ENCODE measurements around the gene EEF1AKMT4.

The EEF1AKMT4 gene

DNA sequence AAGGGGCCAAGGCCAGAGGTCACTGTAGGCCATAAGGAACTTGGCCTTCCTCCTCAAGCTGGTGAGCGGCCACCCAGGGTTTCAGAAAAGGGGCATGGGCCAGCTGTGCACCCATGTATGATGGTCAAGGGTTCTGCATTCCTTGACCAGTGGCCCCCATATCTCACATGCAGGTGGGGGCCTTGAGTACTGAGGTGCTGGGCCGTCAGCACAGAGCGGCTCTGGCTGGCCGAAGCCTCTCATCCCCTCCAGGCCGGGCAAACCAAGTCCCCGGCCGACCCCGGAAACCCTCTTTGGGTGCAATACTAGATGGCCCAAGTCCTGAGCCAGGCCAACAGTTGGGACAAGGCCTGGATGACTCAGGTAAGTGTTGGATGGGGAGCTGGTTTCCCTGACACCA, 10.3 kb upstream of the EEF1AKMT4 start:
- TF ChIP-seq CTCF (IDR thresholded peaks at IDR 0.05), result no peak
- Histone ChIP-seq H3K27ac (no peak overlapping the region), H3K4me3 (no peak overlapping the region)
- DNase-seq (ENCODE audit: low spot score), result no peak

DNA sequence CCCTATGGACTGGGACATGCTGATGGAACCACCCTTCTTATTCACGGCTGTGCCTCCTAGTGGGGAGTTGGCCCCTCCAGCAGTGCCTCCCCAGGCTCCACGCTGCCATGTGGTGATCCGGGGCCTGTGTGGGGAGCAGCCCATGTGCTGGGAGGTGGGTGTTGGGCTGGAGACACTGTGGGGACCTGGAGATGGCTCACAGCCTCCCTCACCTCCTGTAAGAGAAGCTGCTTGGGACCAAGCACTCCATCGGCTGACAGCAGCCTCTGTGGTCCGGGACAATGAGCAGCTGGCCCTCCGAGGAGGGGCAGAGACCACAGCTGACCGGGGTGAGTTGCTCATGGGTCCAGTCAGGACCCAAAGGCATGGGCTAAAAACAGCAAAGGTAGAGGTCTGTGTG, 9.8 kb upstream of the EEF1AKMT4 start:
- no peak for DNase-seq (ENCODE audit: low spot score)
- no peak overlapping the region for H3K27ac ChIP-seq
- no peak for TF ChIP-seq CTCF (IDR thresholded peaks at IDR 0.05)
- no peak overlapping the region for H3K4me3 ChIP-seq

- H3K4me3 ChIP-seq, result no peak overlapping the region
- no peak overlapping the region for H3K27ac ChIP-seq
- DNase-seq (ENCODE audit: low spot score), result no peak
- TF ChIP-seq CTCF (IDR thresholded peaks at IDR 0.05), result no peak
Observed at GRCh38 chr3:184240384-184241140, 8.9 kb upstream of the EEF1AKMT4 start.

GRCh38 chr3:184241141-184241446, 8.4 kb upstream of the EEF1AKMT4 start:
- no peak for TF ChIP-seq CTCF (IDR thresholded peaks at IDR 0.05)
- Histone ChIP-seq H3K27ac (no peak overlapping the region), H3K4me3 (no peak overlapping the region)
- no peak for DNase-seq (ENCODE audit: low spot score)

- DNase-seq (ENCODE audit: low spot score), result no peak
- H3K4me3 ChIP-seq, result no peak overlapping the region
Observed at GRCh38 chr3:184241447-184242296, 7.8 kb upstream of the EEF1AKMT4 start.

GRCh38 chr3:184242297-184242685, 7.2 kb upstream of the EEF1AKMT4 start:
- Histone ChIP-seq H3K4me3 (no peak overlapping the region), H3K27ac (no peak overlapping the region)
- TF ChIP-seq CTCF (IDR thresholded peaks at IDR 0.05), result no peak
- no peak for DNase-seq (ENCODE audit: low spot score)

More at GRCh38 chr3:184241447-184242296, 7.8 kb upstream of the EEF1AKMT4 start:
- no peak for TF ChIP-seq CTCF (IDR thresholded peaks at IDR 0.05)
- no peak overlapping the region for H3K27ac ChIP-seq
